ENCODE measurements around the gene AKR1C1. TPM values are rescaled to one million over a fixed set of nuclear protein-coding genes. Genes with fewer than 3 reads are reported as not detected.
"Not testable (repeated sequence)": the region's sequence is repeated elsewhere in the genome, so short reads cannot be mapped to it uniquely, and the experiment has no call there.

AKR1C1 gene
- total and polyA plus RNA-seq, 2 donors (not counting 1 experiment from before 2014, with no cell fraction given) = 0.25 TPM; not detected in 1

- intact Hi-C loops (cut with micrococcal nuclease) = no loop called here
- H3K4me1 Mint-ChIP-seq = no peaks in the 10 kb centered on the region
- no peaks in the 10 kb centered on the region for H3K79me2 ChIP-seq (ENCODE audit: control insufficient read depth, insufficient read depth, low read length)
- no peaks in the 10 kb centered on the region for H3K9me3 Mint-ChIP-seq (ENCODE audit: insufficient read depth)
- no peak overlapping the region for H3K27ac ChIP-seq (ENCODE audit: low read length in 2 of 2)
- H3K27me3 Mint-ChIP-seq = no peaks in the 10 kb centered on the region
- H3K9me3 ChIP-seq (ENCODE audit: control extremely low read depth in 1 of 3, control insufficient read depth in 2 of 3, insufficient read depth in 1 of 3, low read length in 2 of 3) = no peaks in the 10 kb centered on the region
- POLR2A ChIA-PET = no interaction called here
- H3K9ac ChIP-seq (ENCODE audit: low read length) = no peak overlapping the region
- H3K4me3 Mint-ChIP-seq = no peak overlapping the region
- H3K27ac Mint-ChIP-seq = no peak overlapping the region
- no peaks in the 10 kb centered on the region for H3K27me3 ChIP-seq (replicated peaks in 1 of 4; ENCODE audit: control extremely low read depth in 1 of 4, control insufficient read depth in 3 of 4, insufficient read depth in 4 of 4, low read length in 3 of 4)
- no peaks in the 10 kb centered on the region for H4K20me1 ChIP-seq (ENCODE audit: control insufficient read depth, insufficient read depth, low read length, poor library complexity, severe bottlenecking)
- H3K4me2 ChIP-seq (replicated peaks; ENCODE audit: low read depth, low read length, poor library complexity, severe bottlenecking) = no peak overlapping the region
- H3K4me3 ChIP-seq (ENCODE audit: control extremely low read depth in 1 of 5, extremely low read depth in 1 of 5, insufficient read depth in 1 of 5, low read depth in 2 of 5, low read length in 4 of 5) = no peak overlapping the region
- CTCF ChIA-PET = no interaction called here
- 43% methylated on average over 1 of the region's 1 CpG for WGBS (ENCODE audit: insufficient coverage)
- TF ChIP-seq EZH2 (IDR thresholded peaks at IDR 0.05; ENCODE audit: borderline replicate concordance, insufficient read depth, low read depth, low read length, poor library complexity, severe bottlenecking) = no peak
- no peak for TF ChIP-seq CTCF (IDR thresholded peaks at IDR 0.05)
- no peaks in the 10 kb centered on the region for H3K36me3 ChIP-seq (replicated peaks in 1 of 2; ENCODE audit: control extremely low read depth in 1 of 2, control insufficient read depth in 1 of 2, extremely low read depth in 1 of 2, insufficient read depth in 2 of 2, low read length in 1 of 2)
- ATAC-seq (ENCODE audit: low read depth) (no peak), DNase-seq (no peak)
- H3K4me1 ChIP-seq (ENCODE audit: control insufficient read depth in 2 of 2, insufficient read depth in 2 of 2, low read length in 2 of 2) = no peaks in the 10 kb centered on the region
- no peak overlapping the region for H2AFZ ChIP-seq (ENCODE audit: insufficient read depth, low read depth, low read length, poor library complexity, severe bottlenecking)
Observed at GRCh38 chr10:5014936-5015335, 51.7 kb downstream of the AKR1C1 start.

- H3K4me3 ChIP-seq (ENCODE audit: control extremely low read depth in 1 of 5, extremely low read depth in 1 of 5, insufficient read depth in 1 of 5, low read depth in 2 of 5, low read length in 4 of 5) = no peak overlapping the region
- no peak overlapping the region for H3K27ac ChIP-seq (ENCODE audit: low read length in 2 of 2)
- no peaks in the 10 kb centered on the region for H3K9me3 ChIP-seq (ENCODE audit: control extremely low read depth in 1 of 3, control insufficient read depth in 2 of 3, insufficient read depth in 1 of 3, low read length in 2 of 3)
- TF ChIP-seq EZH2 (IDR thresholded peaks at IDR 0.05; ENCODE audit: borderline replicate concordance, insufficient read depth, low read depth, low read length, poor library complexity, severe bottlenecking) (no peak), CTCF (IDR thresholded peaks at IDR 0.05) (no peak)
- no peak overlapping the region for H3K9ac ChIP-seq (ENCODE audit: low read length)
- H3K4me3 Mint-ChIP-seq = no peak overlapping the region
- no peak overlapping the region for H3K27ac Mint-ChIP-seq
- no peaks in the 10 kb centered on the region for H3K4me1 ChIP-seq (ENCODE audit: control insufficient read depth in 2 of 2, insufficient read depth in 2 of 2, low read length in 2 of 2)
- no peaks in the 10 kb centered on the region for H4K20me1 ChIP-seq (ENCODE audit: control insufficient read depth, insufficient read depth, low read length, poor library complexity, severe bottlenecking)
- no peaks in the 10 kb centered on the region for H3K36me3 ChIP-seq (replicated peaks in 1 of 2; ENCODE audit: control extremely low read depth in 1 of 2, control insufficient read depth in 1 of 2, extremely low read depth in 1 of 2, insufficient read depth in 2 of 2, low read length in 1 of 2)
- H3K27me3 Mint-ChIP-seq = no peaks in the 10 kb centered on the region
- H3K79me2 ChIP-seq (ENCODE audit: control insufficient read depth, insufficient read depth, low read length) = no peaks in the 10 kb centered on the region
- WGBS (ENCODE audit: insufficient coverage) = 33% methylated on average over 1 of the region's 3 CpGs
- no peak overlapping the region for H3K4me2 ChIP-seq (replicated peaks; ENCODE audit: low read depth, low read length, poor library complexity, severe bottlenecking)
- ChIA-PET CTCF (no interaction called here), POLR2A (no interaction called here)
- intact Hi-C loops (cut with micrococcal nuclease) = no loop called here
- no peaks in the 10 kb centered on the region for H3K4me1 Mint-ChIP-seq
- no peaks in the 10 kb centered on the region for H3K27me3 ChIP-seq (replicated peaks in 1 of 4; ENCODE audit: control extremely low read depth in 1 of 4, control insufficient read depth in 3 of 4, insufficient read depth in 4 of 4, low read length in 3 of 4)
- DNase-seq (no peak), ATAC-seq (ENCODE audit: low read depth) (no peak)
- H2AFZ ChIP-seq (ENCODE audit: insufficient read depth, low read depth, low read length, poor library complexity, severe bottlenecking) = no peak overlapping the region
- no peaks in the 10 kb centered on the region for H3K9me3 Mint-ChIP-seq (ENCODE audit: insufficient read depth)
Observed at GRCh38 chr10:5018134-5018533, 54.9 kb downstream of the AKR1C1 start.

GRCh38 chr10:5018671-5019277 is 55.6 kb downstream of the AKR1C1 start:
- H3K9me3 Mint-ChIP-seq (ENCODE audit: insufficient read depth); H3K9me3 ChIP-seq (ENCODE audit: control extremely low read depth in 1 of 3, control insufficient read depth in 2 of 3, insufficient read depth in 1 of 3, low read length in 2 of 3); H3K27ac Mint-ChIP-seq; H3K27me3 ChIP-seq (replicated peaks in 1 of 4; ENCODE audit: control extremely low read depth in 1 of 4, control insufficient read depth in 3 of 4, insufficient read depth in 4 of 4, low read length in 3 of 4); H3K9ac ChIP-seq (ENCODE audit: low read length); H3K4me1 Mint-ChIP-seq; H3K27ac ChIP-seq (ENCODE audit: low read length in 2 of 2); H4K20me1 ChIP-seq (ENCODE audit: control insufficient read depth, insufficient read depth, low read length, poor library complexity, severe bottlenecking); H2AFZ ChIP-seq (ENCODE audit: insufficient read depth, low read depth, low read length, poor library complexity, severe bottlenecking); H3K4me3 ChIP-seq (ENCODE audit: control extremely low read depth in 1 of 5, extremely low read depth in 1 of 5, insufficient read depth in 1 of 5, low read depth in 2 of 5, low read length in 4 of 5); intact Hi-C loops (cut with micrococcal nuclease); CTCF ChIA-PET; DNase-seq; H3K79me2 ChIP-seq (ENCODE audit: control insufficient read depth, insufficient read depth, low read length); POLR2A ChIA-PET; H3K4me2 ChIP-seq (replicated peaks; ENCODE audit: low read depth, low read length, poor library complexity, severe bottlenecking); H3K4me1 ChIP-seq (ENCODE audit: control insufficient read depth in 2 of 2, insufficient read depth in 2 of 2, low read length in 2 of 2); H3K27me3 Mint-ChIP-seq; ATAC-seq (ENCODE audit: low read depth); H3K4me3 Mint-ChIP-seq; H3K36me3 ChIP-seq (replicated peaks in 1 of 2; ENCODE audit: control extremely low read depth in 1 of 2, control insufficient read depth in 1 of 2, extremely low read depth in 1 of 2, insufficient read depth in 2 of 2, low read length in 1 of 2): not testable (repeated sequence)
- WGBS (ENCODE audit: insufficient coverage) = 100% methylated on average over 1 of the region's 3 CpGs
